ENCODE results near the gene CMTM3.
A peak's percentile ranks its signal among the peaks of the same experiment; 100 is the strongest.

Gene CMTM3

DNA sequence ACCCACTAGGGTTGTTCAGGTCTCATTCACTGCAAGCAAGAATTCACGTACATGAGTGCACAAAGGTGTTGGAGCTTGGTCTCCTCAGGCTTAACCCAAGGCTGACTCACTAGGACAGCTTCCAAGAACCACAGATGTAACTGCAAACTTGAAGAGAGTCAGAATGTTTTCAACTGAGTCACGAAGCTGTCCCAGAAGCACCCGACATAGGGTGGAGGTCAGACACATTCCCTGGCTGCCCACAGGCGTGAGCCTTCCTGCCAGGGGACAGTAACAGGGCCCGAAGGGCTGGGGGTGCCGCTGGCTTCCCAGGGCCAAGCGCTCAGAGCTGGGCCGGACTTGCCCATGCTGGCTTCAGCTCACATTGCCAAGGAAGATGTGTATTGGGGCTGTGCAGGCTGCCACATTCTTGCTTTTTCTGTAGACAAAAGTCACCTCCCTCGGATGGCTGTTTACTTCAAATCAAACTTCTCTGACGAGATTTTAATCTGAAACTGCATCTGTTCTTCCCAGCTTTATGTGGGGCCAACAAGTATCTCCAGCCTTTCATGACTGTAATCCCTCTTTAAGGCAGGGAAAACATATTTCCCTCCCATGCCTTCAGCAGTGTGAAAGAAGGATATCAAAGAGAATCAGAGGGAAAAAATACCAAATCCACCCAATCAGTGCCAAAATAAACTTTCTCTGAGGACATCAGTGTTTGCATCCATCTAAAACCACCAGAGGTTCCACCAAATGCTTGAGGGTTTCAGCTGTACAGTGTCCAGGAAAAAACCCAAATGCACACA is 14.3 kb downstream of the CMTM3 start:
- Histone ChIP-seq H3K36me3 (peaks cover 58% of the 10 kb centered on the region), H3K27me3 (no peaks in the 10 kb centered on the region), H3K9me3 (no peaks in the 10 kb centered on the region), H3K4me3 (ENCODE audit: low read depth in 1 of 2, low read length in 1 of 2) (no peak overlapping the region), H3K4me1 (ENCODE audit: control insufficient read depth in 1 of 2, insufficient read depth in 1 of 2, low read depth in 1 of 2, low read length in 1 of 2) (peaks cover 12 to 15% of the 10 kb centered on the region in 2 experiments), H3K27ac (no peak overlapping the region)
- TF ChIP-seq, protein P1, sequence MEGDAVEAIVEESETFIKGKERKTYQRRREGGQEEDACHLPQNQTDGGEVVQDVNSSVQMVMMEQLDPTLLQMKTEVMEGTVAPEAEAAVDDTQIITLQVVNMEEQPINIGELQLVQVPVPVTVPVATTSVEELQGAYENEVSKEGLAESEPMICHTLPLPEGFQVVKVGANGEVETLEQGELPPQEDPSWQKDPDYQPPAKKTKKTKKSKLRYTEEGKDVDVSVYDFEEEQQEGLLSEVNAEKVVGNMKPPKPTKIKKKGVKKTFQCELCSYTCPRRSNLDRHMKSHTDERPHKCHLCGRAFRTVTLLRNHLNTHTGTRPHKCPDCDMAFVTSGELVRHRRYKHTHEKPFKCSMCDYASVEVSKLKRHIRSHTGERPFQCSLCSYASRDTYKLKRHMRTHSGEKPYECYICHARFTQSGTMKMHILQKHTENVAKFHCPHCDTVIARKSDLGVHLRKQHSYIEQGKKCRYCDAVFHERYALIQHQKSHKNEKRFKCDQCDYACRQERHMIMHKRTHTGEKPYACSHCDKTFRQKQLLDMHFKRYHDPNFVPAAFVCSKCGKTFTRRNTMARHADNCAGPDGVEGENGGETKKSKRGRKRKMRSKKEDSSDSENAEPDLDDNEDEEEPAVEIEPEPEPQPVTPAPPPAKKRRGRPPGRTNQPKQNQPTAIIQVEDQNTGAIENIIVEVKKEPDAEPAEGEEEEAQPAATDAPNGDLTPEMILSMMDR (IDR thresholded peaks at IDR 0.05), result no peak

DNA sequence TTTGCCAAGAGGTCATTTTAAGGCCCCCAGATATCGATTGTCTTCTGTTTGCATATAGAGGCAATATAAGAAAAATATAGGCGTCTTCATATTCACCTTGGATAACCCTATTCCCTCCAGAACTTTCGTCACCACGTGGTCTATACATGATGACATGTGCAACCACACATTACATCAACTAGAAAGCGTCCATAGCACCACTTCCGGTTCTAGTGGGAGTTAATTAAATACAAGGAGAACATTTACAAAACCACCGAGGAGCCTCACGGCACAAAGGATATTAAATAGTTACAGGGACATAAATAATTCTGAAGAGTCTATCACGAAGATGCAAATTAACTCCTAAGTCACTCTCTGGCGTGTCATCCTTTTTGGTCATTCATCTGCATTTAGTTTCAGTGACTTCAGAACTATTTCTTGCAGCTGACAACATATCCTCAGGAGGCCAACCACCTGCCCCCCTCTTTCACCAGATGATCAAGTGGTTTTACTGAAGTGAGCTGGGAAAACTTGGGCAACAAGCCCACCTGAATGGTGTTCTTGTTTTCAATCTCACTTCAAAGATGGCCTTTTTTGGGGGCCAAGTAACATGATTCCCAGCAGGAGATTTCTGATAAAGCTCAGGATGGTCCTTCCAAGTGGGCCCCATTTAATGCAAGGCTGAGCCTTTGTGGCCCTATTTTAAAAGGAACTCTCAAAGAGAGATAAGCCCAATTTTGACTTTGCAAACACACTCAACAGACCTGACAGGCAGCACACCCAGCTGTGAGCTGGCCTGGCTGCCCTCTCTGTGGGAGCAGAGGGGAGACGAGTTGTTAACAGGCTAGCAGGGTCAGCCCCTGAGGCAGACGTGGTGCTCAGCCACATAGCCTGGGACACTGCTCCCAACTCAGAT is 15.3 kb downstream of the CMTM3 start:
- Histone ChIP-seq H3K27me3 (no peaks in the 10 kb centered on the region), H3K36me3 (peaks cover 48% of the 10 kb centered on the region), H3K4me1 (ENCODE audit: control insufficient read depth in 1 of 2, insufficient read depth in 1 of 2, low read depth in 1 of 2, low read length in 1 of 2) (peaks cover 12 to 15% of the 10 kb centered on the region in 2 experiments), H3K9me3 (no peaks in the 10 kb centered on the region), H3K27ac (peak overlapping the region; percentile 28), H3K4me3 (ENCODE audit: low read depth in 1 of 2, low read length in 1 of 2) (no peak overlapping the region)
- TF ChIP-seq, protein P1 (IDR thresholded peaks at IDR 0.05), result no peak

DNA sequence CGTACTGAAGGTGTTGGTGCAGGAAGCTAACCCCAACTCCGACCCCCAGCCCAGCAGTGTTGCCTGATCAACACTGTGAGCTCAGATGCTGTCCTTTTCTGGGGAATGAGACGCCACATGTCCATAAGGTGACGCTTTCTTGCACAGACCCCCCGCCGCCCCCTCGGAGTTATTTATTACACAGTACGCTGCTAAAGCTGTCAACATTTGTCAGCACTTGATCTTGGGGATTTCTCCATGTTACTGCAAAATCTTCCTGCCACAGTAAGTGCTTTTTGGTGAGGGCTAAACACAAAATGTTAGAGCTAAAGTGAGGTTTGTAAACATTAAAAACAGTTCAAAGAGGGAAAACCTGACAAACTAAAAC is 15.9 kb downstream of the CMTM3 start:
- TF ChIP-seq, protein P1 (IDR thresholded peaks at IDR 0.05), result no peak
- H3K27ac ChIP-seq, result no peak overlapping the region
- peaks cover 42% of the 10 kb centered on the region for H3K36me3 ChIP-seq
- no peaks in the 10 kb centered on the region for H3K27me3 ChIP-seq
- H3K4me3 ChIP-seq (ENCODE audit: low read depth in 1 of 2, low read length in 1 of 2), result no peak overlapping the region
- peaks cover 12 to 15% of the 10 kb centered on the region in 2 experiments for H3K4me1 ChIP-seq (ENCODE audit: control insufficient read depth in 1 of 2, insufficient read depth in 1 of 2, low read depth in 1 of 2, low read length in 1 of 2)
- H3K9me3 ChIP-seq, result no peaks in the 10 kb centered on the region

DNA sequence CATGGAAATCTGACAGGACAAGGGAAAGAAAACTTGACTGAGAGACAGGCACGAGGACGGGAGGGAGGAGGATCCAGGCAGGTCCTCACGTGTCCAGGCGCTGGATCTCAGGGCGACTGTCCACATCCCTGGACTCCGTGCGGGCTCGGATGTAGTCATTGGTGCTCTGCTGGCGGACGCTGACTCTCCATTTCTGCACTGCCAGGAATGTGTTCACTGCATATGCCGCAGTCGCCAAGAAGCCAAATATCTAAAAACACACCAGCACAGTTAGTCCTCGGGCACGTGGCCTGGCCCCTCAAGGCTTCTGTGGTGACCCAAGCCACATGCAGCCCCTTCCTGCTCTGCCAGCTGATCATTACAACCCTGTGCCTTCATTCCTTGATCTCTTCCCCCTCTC is 17.5 kb downstream of the CMTM3 start:
- H3K27me3 ChIP-seq, result no peaks in the 10 kb centered on the region
- TF ChIP-seq, protein P1 (IDR thresholded peaks at IDR 0.05), result no peak
- no peak overlapping the region for H3K27ac ChIP-seq
- H3K4me1 ChIP-seq (ENCODE audit: control insufficient read depth in 1 of 2, insufficient read depth in 1 of 2, low read depth in 1 of 2, low read length in 1 of 2), result peaks cover 12 to 15% of the 10 kb centered on the region in 2 experiments
- no peak overlapping the region for H3K4me3 ChIP-seq (ENCODE audit: low read depth in 1 of 2, low read length in 1 of 2)
- peaks cover 31% of the 10 kb centered on the region for H3K36me3 ChIP-seq
- no peaks in the 10 kb centered on the region for H3K9me3 ChIP-seq

DNA sequence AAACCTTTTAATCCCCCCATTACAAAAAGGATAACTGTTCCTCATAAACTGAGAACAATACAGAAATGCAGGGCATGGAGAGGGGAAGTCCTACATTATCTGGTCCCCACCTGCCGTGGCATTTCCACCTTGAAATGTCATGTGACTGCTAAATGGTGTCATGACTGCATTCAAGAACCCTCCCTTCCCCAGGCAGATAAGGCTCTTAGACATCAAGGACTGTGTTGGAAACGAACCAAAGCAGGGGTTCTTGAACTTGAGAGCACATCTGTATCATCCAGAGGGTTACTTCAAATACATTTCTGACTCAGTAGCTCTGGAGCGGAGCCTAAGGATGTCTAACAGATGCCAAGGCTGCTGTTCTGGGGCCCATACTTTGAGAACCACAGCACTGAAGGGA is 18.4 kb downstream of the CMTM3 start:
- no peaks in the 10 kb centered on the region for H3K9me3 ChIP-seq
- H3K27ac ChIP-seq, result no peak overlapping the region
- H3K4me3 ChIP-seq (ENCODE audit: low read depth in 1 of 2, low read length in 1 of 2), result no peak overlapping the region
- TF ChIP-seq, protein P1 (IDR thresholded peaks at IDR 0.05), result no peak
- H3K4me1 ChIP-seq (ENCODE audit: control insufficient read depth in 1 of 2, insufficient read depth in 1 of 2, low read depth in 1 of 2, low read length in 1 of 2), result peaks cover 12 to 15% of the 10 kb centered on the region in 2 experiments
- H3K36me3 ChIP-seq, result peaks cover 31% of the 10 kb centered on the region
- H3K27me3 ChIP-seq, result no peaks in the 10 kb centered on the region

Measured in neutrophil (primary cell).